Fibroblast of mammary gland (primary cell): ENCODE results near the gene SPON2.
"Not testable (repeated sequence)": the region's sequence is repeated elsewhere in the genome, so short reads cannot be mapped to it uniquely, and the experiment has no call there.

Experiments
- DNase-seq: peaks from one replicate; pipeline ENCODE4 v3.0.0-alpha.2; 2010; ENCODE audit warnings: low read depth
- H3K4me3 ChIP-seq: 2 replicates; pipeline ENCODE4 v1.5.1; 2011; ENCODE audit warnings: low read depth, mild to moderate bottlenecking, low read length, moderate library complexity; ENCODE audit not compliant: control insufficient read depth
- TF ChIP-seq, protein P1 (sequence below): conservative IDR thresholded peaks from 2 replicates; pipeline ENCODE4 v1.5.1; 2011; ENCODE audit warnings: low read depth, low read length, inconsistent platforms; ENCODE audit not compliant: control insufficient read depth, insufficient read depth

The SPON2 gene

GRCh38 chr4:1136048-1136447, 36.3 kb downstream of the SPON2 start:
- H3K4me3 ChIP-seq: no peak overlapping the region
- DNase-seq: no peak
- TF ChIP-seq, protein P1, sequence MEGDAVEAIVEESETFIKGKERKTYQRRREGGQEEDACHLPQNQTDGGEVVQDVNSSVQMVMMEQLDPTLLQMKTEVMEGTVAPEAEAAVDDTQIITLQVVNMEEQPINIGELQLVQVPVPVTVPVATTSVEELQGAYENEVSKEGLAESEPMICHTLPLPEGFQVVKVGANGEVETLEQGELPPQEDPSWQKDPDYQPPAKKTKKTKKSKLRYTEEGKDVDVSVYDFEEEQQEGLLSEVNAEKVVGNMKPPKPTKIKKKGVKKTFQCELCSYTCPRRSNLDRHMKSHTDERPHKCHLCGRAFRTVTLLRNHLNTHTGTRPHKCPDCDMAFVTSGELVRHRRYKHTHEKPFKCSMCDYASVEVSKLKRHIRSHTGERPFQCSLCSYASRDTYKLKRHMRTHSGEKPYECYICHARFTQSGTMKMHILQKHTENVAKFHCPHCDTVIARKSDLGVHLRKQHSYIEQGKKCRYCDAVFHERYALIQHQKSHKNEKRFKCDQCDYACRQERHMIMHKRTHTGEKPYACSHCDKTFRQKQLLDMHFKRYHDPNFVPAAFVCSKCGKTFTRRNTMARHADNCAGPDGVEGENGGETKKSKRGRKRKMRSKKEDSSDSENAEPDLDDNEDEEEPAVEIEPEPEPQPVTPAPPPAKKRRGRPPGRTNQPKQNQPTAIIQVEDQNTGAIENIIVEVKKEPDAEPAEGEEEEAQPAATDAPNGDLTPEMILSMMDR: no peak

DNA sequence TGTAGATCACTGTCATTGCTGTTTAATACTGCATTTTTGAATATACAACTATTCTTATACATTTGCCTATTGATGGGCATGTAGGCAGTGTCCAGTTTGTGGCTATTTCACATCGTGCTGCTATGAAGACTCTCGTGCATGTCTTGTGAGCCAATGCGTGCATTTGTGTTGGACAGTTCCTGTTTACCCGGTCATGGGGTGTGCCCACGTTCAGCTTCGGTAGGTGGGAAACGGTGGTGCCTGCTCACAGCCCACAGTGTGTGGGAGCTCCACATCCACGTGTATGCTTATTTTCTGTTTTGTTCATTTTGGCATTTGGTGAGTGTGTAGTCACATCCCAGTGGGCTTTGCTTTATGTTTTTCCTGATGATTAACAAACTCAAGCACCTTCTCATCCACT, 39.4 kb downstream of the SPON2 start:
- no peak for DNase-seq
- H3K4me3 ChIP-seq: no peak overlapping the region
- TF ChIP-seq, protein P1: no peak

- TF ChIP-seq, protein P1: peak; percentile 100
- H3K4me3 ChIP-seq: no peak overlapping the region
- peak; percentile 79 for DNase-seq
Measured at GRCh38 chr4:1130316-1131186, 41.8 kb downstream of the SPON2 start.

DNA sequence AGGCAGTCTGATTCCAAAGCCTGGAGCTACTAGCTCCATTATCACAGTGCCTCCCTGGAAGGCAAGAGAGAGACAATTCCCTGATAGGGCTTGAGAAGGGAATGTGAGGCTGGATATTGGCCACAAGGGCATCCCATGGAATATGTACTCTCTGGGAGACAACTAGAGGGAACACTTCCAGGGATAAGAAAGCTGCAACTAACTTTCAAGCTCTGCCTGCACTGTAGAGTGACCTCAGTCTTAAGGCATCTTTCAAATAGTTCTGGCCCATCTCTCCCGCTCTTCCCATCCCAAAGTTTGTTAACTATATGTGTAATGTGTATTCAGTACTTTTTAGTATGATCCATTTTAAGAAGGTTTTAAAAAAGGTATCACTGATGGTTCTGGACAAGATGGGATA, 45.9 kb downstream of the SPON2 start:
- H3K4me3 ChIP-seq: no peak overlapping the region
- TF ChIP-seq, protein P1: no peak
- DNase-seq: peak; percentile 25

DNA sequence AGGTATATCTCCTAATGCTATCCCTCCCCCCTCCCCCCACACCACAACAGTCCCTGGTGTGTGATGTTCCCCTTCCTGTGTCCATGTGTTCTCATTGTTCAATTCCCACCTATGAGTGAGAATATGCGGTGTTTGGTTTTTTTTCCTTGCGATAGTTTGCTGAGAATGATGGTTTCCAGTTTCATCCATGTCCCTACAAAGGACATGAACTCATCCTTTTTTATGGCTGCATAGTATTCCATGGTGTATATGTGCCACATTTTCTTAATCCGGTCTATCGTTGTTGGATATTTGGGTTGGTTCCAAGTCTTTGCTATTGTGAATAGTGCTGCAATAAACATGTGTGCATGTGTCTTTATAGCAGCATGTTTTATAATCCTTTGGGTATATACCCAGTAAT, 46.9 kb downstream of the SPON2 start:
- not testable (repeated sequence) for DNase-seq, H3K4me3 ChIP-seq

GRCh38 chr4:1124818-1125217, 47.6 kb downstream of the SPON2 start:
- no peak for DNase-seq
- H3K4me3 ChIP-seq: no peak overlapping the region
- TF ChIP-seq, protein P1: no peak

DNA sequence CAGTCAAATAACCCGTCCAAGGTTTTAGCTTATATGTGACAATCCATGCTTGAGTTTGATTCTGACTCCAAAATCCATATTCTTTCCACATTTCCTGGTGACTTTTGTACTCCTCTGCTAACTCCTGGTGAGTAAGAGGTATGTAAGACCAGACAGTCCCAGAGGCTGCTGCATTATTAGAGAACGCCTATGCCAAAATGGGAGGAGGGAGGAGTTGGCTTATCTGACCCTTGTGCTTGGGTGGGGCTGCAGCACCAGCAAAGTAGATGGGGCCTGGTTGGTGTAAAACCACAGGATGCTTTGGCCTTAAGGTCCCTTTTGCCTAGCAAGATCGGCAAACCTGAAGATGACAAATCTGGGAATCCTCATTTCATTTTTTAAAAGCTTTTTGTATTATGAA, 49.9 kb downstream of the SPON2 start:
- TF ChIP-seq, protein P1: no peak
- no peak overlapping the region for H3K4me3 ChIP-seq
- DNase-seq: peak; percentile 34
